Liver (tissue), 9 donors: ENCODE data around the gene CARS1. TPM values are rescaled to one million over a fixed set of nuclear protein-coding genes. Genes with fewer than 3 reads are reported as not detected.

Source experiments
- DNase-seq: peaks from one replicate; pipeline ENCODE4 v3.0.0-alpha.2; 2017; ENCODE audit warnings: low spot score
- H3K27ac ChIP-seq, 2 donors: one replicate each; pipeline ENCODE4 v1.7.0; 2013; ENCODE audit warnings: inconsistent platforms in 2 of 2, low read length in 2 of 2, control low read depth in 1 of 2, low read depth in 1 of 2, mild to moderate bottlenecking in 1 of 2
- H3K27me3 ChIP-seq, 4 donors: one replicate each; pipeline versions ENCODE4 v1.6.1 to v1.7.0; 2013; ENCODE audit warnings: low read length in 3 of 4, inconsistent platforms in 1 of 4, mild to moderate bottlenecking in 1 of 4, moderate library complexity in 1 of 4; ENCODE audit not compliant: control insufficient read depth in 4 of 4, insufficient read depth in 4 of 4
- H3K36me3 ChIP-seq, 4 donors: one replicate each; pipeline versions ENCODE4 v1.6.1 to v1.7.0; 2013; ENCODE audit warnings: low read length in 3 of 4, mild to moderate bottlenecking in 3 of 4, low read depth in 1 of 4, moderate library complexity in 1 of 4; ENCODE audit not compliant: control insufficient read depth in 4 of 4, insufficient read depth in 3 of 4
- H3K4me1 ChIP-seq, 4 donors: one replicate each; pipeline versions ENCODE4 v1.6.1 to v1.7.0; 2013; ENCODE audit warnings: low read length in 3 of 4, mild to moderate bottlenecking in 3 of 4, moderate library complexity in 1 of 4; ENCODE audit not compliant: control insufficient read depth in 4 of 4, insufficient read depth in 4 of 4
- H3K4me3 ChIP-seq, 3 donors: one replicate each; pipeline versions ENCODE4 v1.6.1 to v1.7.0; 2013; ENCODE audit warnings: low read length in 3 of 3, control low read depth in 1 of 3, low read depth in 1 of 3, mild to moderate bottlenecking in 1 of 3
- H3K9ac ChIP-seq, 2 donors: one replicate each; pipeline ENCODE4 v1.7.0; 2013; ENCODE audit warnings: low read length in 2 of 2, mild to moderate bottlenecking in 2 of 2, moderate library complexity in 2 of 2, control low read depth in 1 of 2, low read depth in 1 of 2
- H3K9me3 ChIP-seq, 4 donors: one replicate each; pipeline versions ENCODE4 v1.6.1 to v1.7.0; 2013; ENCODE audit warnings: low read length in 3 of 4; ENCODE audit not compliant: control insufficient read depth in 4 of 4
- EGR1 ChIP-seq, 2 donors: IDR thresholded peaks; 2 replicates each; pipeline ENCODE4 v1.6.1; 2016 to 2018; ENCODE audit warnings: antibody characterized with exemption in 2 of 2, low read depth in 2 of 2
- FOXA1 ChIP-seq: IDR thresholded peaks from 2 replicates; pipeline ENCODE4 v1.6.1; 2016; ENCODE audit warnings: antibody characterized with exemption
- FOXA2 ChIP-seq: IDR thresholded peaks from 2 replicates; pipeline ENCODE4 v1.6.1; 2016; ENCODE audit warnings: antibody characterized with exemption
- GABPA ChIP-seq, 2 donors: IDR thresholded peaks in 1 of 2; conservative IDR thresholded peaks in 1 of 2; 2 replicates each; pipeline ENCODE4 v1.6.1; 2016; ENCODE audit warnings: antibody characterized with exemption in 2 of 2, mild to moderate bottlenecking in 1 of 2, moderate library complexity in 1 of 2
- HNF4A ChIP-seq, 2 donors: conservative IDR thresholded peaks; 2 replicates each; pipeline ENCODE4 v1.6.1; 2016; ENCODE audit warnings: antibody characterized with exemption in 2 of 2, mild to moderate bottlenecking in 2 of 2
- JUND ChIP-seq, 2 donors: IDR thresholded peaks; 2 replicates each; pipeline ENCODE4 v1.6.1; 2016; ENCODE audit warnings: antibody characterized with exemption in 2 of 2
- NR2F2 ChIP-seq: IDR thresholded peaks from 2 replicates; pipeline ENCODE4 v1.6.1; 2016; ENCODE audit warnings: antibody characterized with exemption
- SP1 ChIP-seq: IDR thresholded peaks from 2 replicates; pipeline ENCODE4 v1.6.1; 2018; ENCODE audit warnings: antibody characterized with exemption, mild to moderate bottlenecking
- TAF1 ChIP-seq: conservative IDR thresholded peaks from 2 replicates; pipeline ENCODE4 v1.6.1; 2016; ENCODE audit warnings: antibody characterized with exemption, mild to moderate bottlenecking
- YY1 ChIP-seq: IDR thresholded peaks from 2 replicates; pipeline ENCODE4 v1.6.1; 2016; ENCODE audit warnings: antibody characterized with exemption, mild to moderate bottlenecking
- WGBS: extraction: QIAGEN DNeasy Blood & Tissue Kit; methylation state at CpG from one replicate; pipeline ENCODE4 v1.1.7; 2013; 5-methylcytosine and 5-hydroxymethylcytosine counted together
- polyA plus RNA-seq, 2 donors: library from polyadenylated mRNA; stranded (reverse) in 1 of 2; unstranded in 1 of 2; fragments of 200-250 nt in 1 of 2; fragments of >200 nt in 1 of 2; fragmentation: Nextera tagmentation in 1 of 2; extraction: Ambion mirVana in 1 of 2; gene quantifications; one replicate each; pipeline versions ENCODE4 v1.2.1 to v1.2.3, GENCODE V29; 2013 to 2015
- total RNA-seq, 2 donors: library from RNA; depleted of rRNA; stranded (reverse); fragments of >200 nt; gene quantifications; one replicate each; pipeline ENCODE4 v1.2.3, GENCODE V29; 2014
- TF ChIP-seq, protein P1 (sequence below): IDR thresholded peaks from 2 replicates; pipeline ENCODE4 v1.6.1; 2016; ENCODE audit warnings: antibody characterized with exemption
- TF ChIP-seq, protein P2 (sequence below): IDR thresholded peaks from 2 replicates; pipeline ENCODE4 v1.6.1; 2016; ENCODE audit warnings: antibody characterized with exemption, mild to moderate bottlenecking
- TF ChIP-seq, protein P3 (sequence below): IDR thresholded peaks from 2 replicates; pipeline ENCODE4 v1.6.1; 2016; ENCODE audit warnings: antibody characterized with exemption
- TF ChIP-seq, protein P4 (sequence below): fragments of 150-350 bp; IDR thresholded peaks from 2 replicates; pipeline ENCODE4 v1.5.1; 2017; ENCODE audit warnings: improper control_type of control experiment, low read depth, low read length; ENCODE audit not compliant: missing input control
- donor health status: healthy.
- donor health status: healthy.
- donor health status: healthy.
- donor health status: healthy.
- donor health status: healthy.

Gene CARS1
- total and polyA plus RNA-seq, 4 donors = 15.2 to 40.1 (median 22.1) TPM

DNA sequence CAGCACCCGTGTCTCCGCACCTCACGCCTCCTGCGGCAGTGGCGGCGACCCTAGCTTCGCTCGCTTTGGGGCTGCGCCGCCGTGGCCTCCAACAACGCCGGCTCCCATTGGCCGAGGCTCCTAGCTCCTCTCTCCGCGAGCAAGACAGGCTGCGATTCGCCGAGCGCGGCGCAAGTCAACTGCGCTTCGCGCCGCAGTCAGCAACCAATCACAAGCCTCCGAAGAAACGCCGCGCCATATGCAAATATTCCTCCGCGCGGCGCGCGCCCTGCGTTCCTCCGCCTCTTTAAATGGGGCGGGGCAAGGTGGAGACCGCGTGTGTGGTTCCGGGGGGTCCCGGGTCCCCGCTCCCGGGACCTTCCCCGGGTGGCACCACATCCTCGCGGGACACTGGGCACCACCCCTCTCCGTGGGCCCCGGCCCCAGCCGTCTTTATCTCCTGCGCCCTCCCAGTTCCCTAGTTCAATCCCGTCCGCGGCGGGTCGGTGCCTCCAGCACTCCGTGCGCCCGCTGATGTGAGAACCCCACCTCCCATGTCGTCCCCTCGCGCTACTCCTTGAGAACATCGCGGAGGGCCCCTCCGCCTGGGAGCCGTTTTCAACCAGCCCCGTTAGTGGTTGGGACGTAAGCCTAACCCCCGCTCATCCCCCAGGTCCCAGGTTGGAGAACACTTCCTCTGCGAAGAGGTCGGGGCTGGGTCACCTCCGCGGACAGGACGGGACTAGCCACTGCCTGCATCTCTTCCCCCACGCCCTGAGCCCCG lies 64.8 kb downstream of the CARS1 start, which contains the start of gene NAP1L4:
NAP1L4 (minus strand) TSS at position 96 of the 763 bp plus-strand sequence. CDS start 13,109 bp downstream, outside the sequence.
- Histone ChIP-seq H3K9ac (peak within 1 kb of the TSS; percentile 63 to 93), H3K9me3 (no peaks in the 10 kb centered on the region), H3K27ac (peak within 1 kb of the TSS; percentile 77 to 92), H3K27me3 (no peaks in the 10 kb centered on the region), H3K4me3 (peak within 1 kb of the TSS; percentile 73 to 96 (median 76)), H3K4me1 (peaks cover 7 to 42% (median 36%) of the 10 kb centered on the region in 4 donors), H3K36me3 (no peaks in the 10 kb centered on the region)
- DNase-seq = peak; percentile 96
- TF ChIP-seq NR2F2 (no peak), TAF1 (no peak), GABPA (IDR thresholded peaks at IDR 0.05 in 1 of 2, conservative IDR thresholded peaks at IDR 0.05 in 1 of 2) (no peak), JUND (IDR thresholded peaks at IDR 0.05) (no peak), FOXA1 (no peak), YY1 (peak; percentile 80), FOXA2 (no peak), HNF4A (conservative IDR thresholded peaks at IDR 0.05) (no peak), EGR1 (IDR thresholded peaks at IDR 0.05; ENCODE audit: low read depth in 2 of 2) (no peak), SP1 (peak; percentile 87)
- TF ChIP-seq, protein P1, sequence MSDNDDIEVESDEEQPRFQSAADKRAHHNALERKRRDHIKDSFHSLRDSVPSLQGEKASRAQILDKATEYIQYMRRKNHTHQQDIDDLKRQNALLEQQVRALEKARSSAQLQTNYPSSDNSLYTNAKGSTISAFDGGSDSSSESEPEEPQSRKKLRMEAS = peak; percentile 58
- TF ChIP-seq, protein P2, sequence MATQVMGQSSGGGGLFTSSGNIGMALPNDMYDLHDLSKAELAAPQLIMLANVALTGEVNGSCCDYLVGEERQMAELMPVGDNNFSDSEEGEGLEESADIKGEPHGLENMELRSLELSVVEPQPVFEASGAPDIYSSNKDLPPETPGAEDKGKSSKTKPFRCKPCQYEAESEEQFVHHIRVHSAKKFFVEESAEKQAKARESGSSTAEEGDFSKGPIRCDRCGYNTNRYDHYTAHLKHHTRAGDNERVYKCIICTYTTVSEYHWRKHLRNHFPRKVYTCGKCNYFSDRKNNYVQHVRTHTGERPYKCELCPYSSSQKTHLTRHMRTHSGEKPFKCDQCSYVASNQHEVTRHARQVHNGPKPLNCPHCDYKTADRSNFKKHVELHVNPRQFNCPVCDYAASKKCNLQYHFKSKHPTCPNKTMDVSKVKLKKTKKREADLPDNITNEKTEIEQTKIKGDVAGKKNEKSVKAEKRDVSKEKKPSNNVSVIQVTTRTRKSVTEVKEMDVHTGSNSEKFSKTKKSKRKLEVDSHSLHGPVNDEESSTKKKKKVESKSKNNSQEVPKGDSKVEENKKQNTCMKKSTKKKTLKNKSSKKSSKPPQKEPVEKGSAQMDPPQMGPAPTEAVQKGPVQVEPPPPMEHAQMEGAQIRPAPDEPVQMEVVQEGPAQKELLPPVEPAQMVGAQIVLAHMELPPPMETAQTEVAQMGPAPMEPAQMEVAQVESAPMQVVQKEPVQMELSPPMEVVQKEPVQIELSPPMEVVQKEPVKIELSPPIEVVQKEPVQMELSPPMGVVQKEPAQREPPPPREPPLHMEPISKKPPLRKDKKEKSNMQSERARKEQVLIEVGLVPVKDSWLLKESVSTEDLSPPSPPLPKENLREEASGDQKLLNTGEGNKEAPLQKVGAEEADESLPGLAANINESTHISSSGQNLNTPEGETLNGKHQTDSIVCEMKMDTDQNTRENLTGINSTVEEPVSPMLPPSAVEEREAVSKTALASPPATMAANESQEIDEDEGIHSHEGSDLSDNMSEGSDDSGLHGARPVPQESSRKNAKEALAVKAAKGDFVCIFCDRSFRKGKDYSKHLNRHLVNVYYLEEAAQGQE = no peak
- TF ChIP-seq, protein P3, sequence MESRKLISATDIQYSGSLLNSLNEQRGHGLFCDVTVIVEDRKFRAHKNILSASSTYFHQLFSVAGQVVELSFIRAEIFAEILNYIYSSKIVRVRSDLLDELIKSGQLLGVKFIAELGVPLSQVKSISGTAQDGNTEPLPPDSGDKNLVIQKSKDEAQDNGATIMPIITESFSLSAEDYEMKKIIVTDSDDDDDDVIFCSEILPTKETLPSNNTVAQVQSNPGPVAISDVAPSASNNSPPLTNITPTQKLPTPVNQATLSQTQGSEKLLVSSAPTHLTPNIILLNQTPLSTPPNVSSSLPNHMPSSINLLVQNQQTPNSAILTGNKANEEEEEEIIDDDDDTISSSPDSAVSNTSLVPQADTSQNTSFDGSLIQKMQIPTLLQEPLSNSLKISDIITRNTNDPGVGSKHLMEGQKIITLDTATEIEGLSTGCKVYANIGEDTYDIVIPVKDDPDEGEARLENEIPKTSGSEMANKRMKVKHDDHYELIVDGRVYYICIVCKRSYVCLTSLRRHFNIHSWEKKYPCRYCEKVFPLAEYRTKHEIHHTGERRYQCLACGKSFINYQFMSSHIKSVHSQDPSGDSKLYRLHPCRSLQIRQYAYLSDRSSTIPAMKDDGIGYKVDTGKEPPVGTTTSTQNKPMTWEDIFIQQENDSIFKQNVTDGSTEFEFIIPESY = no peak
- TF ChIP-seq, protein P4, sequence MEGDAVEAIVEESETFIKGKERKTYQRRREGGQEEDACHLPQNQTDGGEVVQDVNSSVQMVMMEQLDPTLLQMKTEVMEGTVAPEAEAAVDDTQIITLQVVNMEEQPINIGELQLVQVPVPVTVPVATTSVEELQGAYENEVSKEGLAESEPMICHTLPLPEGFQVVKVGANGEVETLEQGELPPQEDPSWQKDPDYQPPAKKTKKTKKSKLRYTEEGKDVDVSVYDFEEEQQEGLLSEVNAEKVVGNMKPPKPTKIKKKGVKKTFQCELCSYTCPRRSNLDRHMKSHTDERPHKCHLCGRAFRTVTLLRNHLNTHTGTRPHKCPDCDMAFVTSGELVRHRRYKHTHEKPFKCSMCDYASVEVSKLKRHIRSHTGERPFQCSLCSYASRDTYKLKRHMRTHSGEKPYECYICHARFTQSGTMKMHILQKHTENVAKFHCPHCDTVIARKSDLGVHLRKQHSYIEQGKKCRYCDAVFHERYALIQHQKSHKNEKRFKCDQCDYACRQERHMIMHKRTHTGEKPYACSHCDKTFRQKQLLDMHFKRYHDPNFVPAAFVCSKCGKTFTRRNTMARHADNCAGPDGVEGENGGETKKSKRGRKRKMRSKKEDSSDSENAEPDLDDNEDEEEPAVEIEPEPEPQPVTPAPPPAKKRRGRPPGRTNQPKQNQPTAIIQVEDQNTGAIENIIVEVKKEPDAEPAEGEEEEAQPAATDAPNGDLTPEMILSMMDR = no peak
- under 1% methylated on average over 77 of the region's 77 CpGs for WGBS
